ENCODE data around the gene ASCL5.

GRCh38 chr1:201128962-201129361 lies 2.0 kb upstream of the ASCL5 start:
- no peak for TF ChIP-seq CTCF (IDR thresholded peaks at IDR 0.05)
- no peak for TF ChIP-seq POLR2AphosphoS5 (IDR thresholded peaks at IDR 0.05)

Measured in esophagus muscularis mucosa (tissue), 3 donors.